GM12801 (cell line): Measurements from ENCODE around the gene SEPTIN2.

Source experiments
- CTCF ChIP-seq: IDR thresholded peaks from one replicate; pipeline ENCODE4 v1.5.1; 2011; ENCODE audit warnings: control low read depth; ENCODE audit not compliant: insufficient read length; ENCODE audit errors: extremely low read depth

Gene SEPTIN2

GRCh38 chr2:241310917-241311566, 4.7 kb upstream of the SEPTIN2 start:
- no peak for TF ChIP-seq CTCF

GRCh38 chr2:241312082-241312481, 3.6 kb upstream of the SEPTIN2 start:
- TF ChIP-seq CTCF, result no peak

GRCh38 chr2:241313543-241314095, 2.1 kb upstream of the SEPTIN2 start:
- no peak for TF ChIP-seq CTCF

DNA sequence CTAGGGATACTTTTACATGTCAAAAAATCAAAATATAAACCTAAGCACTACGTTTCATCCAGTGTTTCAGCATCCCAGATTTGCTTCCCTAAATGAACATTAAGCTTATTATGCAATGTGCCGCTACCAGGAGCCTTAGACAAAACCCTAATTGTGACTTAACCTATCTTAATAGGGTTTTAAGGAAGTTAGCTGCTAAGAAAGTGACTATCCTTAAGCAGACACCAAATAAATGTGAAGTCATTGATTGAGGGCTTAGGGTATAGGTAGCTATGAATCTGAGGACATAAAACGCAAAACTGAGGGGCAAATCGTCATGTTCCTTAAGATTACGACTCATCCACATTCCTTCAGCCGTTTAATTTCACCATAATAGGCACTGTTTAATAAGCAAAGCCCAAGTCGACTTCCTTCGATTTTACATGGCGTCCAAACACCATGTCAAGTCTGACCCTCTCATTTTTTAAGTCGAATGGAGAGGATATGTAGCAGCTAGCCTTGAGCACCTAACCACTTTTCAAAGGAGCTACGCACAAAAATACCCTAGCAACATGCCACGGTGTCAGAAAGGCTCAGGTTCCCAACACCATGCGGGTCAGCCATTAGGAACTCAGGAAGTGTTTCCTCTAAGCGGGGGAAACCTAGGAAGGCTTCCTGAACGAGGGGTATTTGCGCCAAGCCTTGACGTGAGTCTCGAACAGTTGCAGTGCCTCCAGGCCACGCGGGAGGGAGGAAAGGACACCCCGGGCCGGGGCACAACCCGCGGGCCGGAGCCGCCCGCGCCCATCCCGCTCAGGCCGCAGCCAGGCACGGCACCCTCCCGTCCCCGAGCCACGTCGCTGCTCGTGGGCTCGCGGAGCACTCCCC, 1.3 kb upstream of the SEPTIN2 start:
- no peak for TF ChIP-seq CTCF

- TF ChIP-seq CTCF, result no peak
Measured at GRCh38 chr2:241315093-241315878, 439 bp upstream of the SEPTIN2 start, which contains the start of gene HDLBP. HDLBP (minus strand) TSS chr2:241315672; CDS start chr2:241266869, 48,803 bp downstream.

GRCh38 chr2:241316825-241317224, 1.1 kb downstream of the SEPTIN2 start:
- no peak for TF ChIP-seq CTCF

- TF ChIP-seq CTCF, result no peak
Measured at GRCh38 chr2:241317391-241317790, 1.7 kb downstream of the SEPTIN2 start.
